Fibroblast of mammary gland (primary cell): ENCODE data around the gene AANAT.
A peak's percentile ranks its signal among the peaks of the same experiment; 100 is the strongest.

Experiments used
- DNase-seq: peaks from one replicate; pipeline ENCODE4 v3.0.0-alpha.2; 2010; ENCODE audit warnings: low read depth
- H3K4me3 ChIP-seq: 2 replicates; pipeline ENCODE4 v1.5.1; 2011; ENCODE audit warnings: low read depth, mild to moderate bottlenecking, low read length, moderate library complexity; ENCODE audit not compliant: control insufficient read depth
- CTCF ChIP-seq: conservative IDR thresholded peaks from 2 replicates; pipeline ENCODE4 v1.5.1; 2011; ENCODE audit warnings: low read depth, low read length, inconsistent platforms; ENCODE audit not compliant: control insufficient read depth, insufficient read depth

AANAT gene

GRCh38 chr17:76472726-76473125 lies 5.3 kb downstream of the AANAT start:
- no peak for TF ChIP-seq CTCF
- no peak overlapping the region for H3K4me3 ChIP-seq
- DNase-seq: no peak

- H3K4me3 ChIP-seq: no peak overlapping the region
- DNase-seq: no peak
- TF ChIP-seq CTCF: peak; percentile 29
These were observed 6.2 kb downstream of the AANAT start for GRCh38 chr17:76473541-76473985.

- no peak for DNase-seq
- H3K4me3 ChIP-seq: no peak overlapping the region
- TF ChIP-seq CTCF: no peak
These were observed 6.8 kb downstream of the AANAT start for GRCh38 chr17:76474238-76474637.

- no peak for TF ChIP-seq CTCF
- no peak for DNase-seq
- no peak overlapping the region for H3K4me3 ChIP-seq
These were observed 7.5 kb downstream of the AANAT start for GRCh38 chr17:76474894-76475293.

- TF ChIP-seq CTCF: no peak
- DNase-seq: no peak
- H3K4me3 ChIP-seq: no peak overlapping the region
These were observed 7.9 kb downstream of the AANAT start for GRCh38 chr17:76475302-76475701.

GRCh38 chr17:76476736-76477135 lies 9.3 kb downstream of the AANAT start:
- no peak for TF ChIP-seq CTCF
- H3K4me3 ChIP-seq: no peak overlapping the region
- no peak for DNase-seq

- TF ChIP-seq CTCF: no peak
- no peak overlapping the region for H3K4me3 ChIP-seq
- DNase-seq: no peak
These were observed 10.2 kb downstream of the AANAT start for GRCh38 chr17:76477576-76477975.
